KOPT-K1 (cell line): ENCODE measurements around the gene OCIAD2.
"Not testable (repeated sequence)": the region's sequence is repeated elsewhere in the genome, so short reads cannot be mapped to it uniquely, and the experiment has no call there.

ENCODE experiments used
- H3K27ac ChIP-seq: fragments of 200-600 bp; sonication (generic); 2 replicates; pipeline ENCODE4 v1.5.1; 2016; ENCODE audit warnings: antibody characterized with exemption, mild to moderate bottlenecking, low read depth, low read length; ENCODE audit not compliant: poor library complexity, severe bottlenecking
- H3K36me3 ChIP-seq: fragments of 200-600 bp; sonication (generic); 2 replicates; pipeline ENCODE4 v1.5.1; 2017; ENCODE audit warnings: antibody characterized with exemption, mild to moderate bottlenecking, low read length, moderate library complexity; ENCODE audit not compliant: insufficient read depth
- H3K9me3 ChIP-seq: fragments of 200-600 bp; sonication (generic); 2 replicates; pipeline ENCODE4 v1.5.1; 2017; ENCODE audit warnings: antibody characterized with exemption, low read length, mild to moderate bottlenecking; ENCODE audit not compliant: insufficient read depth, poor library complexity, severe bottlenecking

Gene OCIAD2

GRCh38 chr4:48923065-48923464, 16.5 kb upstream of the OCIAD2 start:
- H3K36me3 ChIP-seq, H3K27ac ChIP-seq, H3K9me3 ChIP-seq: not testable (repeated sequence)

- Histone ChIP-seq H3K9me3 (no peaks in the 10 kb centered on the region), H3K27ac (no peak overlapping the region), H3K36me3 (no peaks in the 10 kb centered on the region)
Observed at GRCh38 chr4:48914311-48914710, 7.7 kb upstream of the OCIAD2 start.

DNA sequence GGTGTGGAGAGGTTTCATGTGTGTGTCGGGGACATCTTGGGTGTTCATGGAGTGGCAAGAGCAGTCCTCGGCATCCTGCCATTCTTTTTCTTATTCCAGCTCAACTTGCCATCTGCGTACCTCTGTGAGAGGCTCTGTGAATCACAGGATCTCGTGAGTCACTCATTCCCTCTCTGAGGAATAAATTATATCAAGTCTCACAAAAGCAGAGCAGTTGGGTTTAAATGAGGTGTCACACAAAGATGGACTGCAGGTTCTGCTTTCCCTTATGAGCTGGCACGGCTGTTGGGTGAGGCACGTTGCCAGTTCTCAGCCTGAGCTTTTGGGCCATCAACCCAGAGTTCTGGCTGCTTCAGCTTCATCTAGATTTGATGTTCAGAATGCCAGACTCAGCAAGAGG, 6.8 kb upstream of the OCIAD2 start:
- Histone ChIP-seq H3K27ac (no peak overlapping the region), H3K9me3 (no peaks in the 10 kb centered on the region), H3K36me3 (no peaks in the 10 kb centered on the region)

GRCh38 chr4:48912349-48912748, 5.8 kb upstream of the OCIAD2 start:
- H3K27ac ChIP-seq: no peak overlapping the region
- no peaks in the 10 kb centered on the region for H3K9me3 ChIP-seq
- no peaks in the 10 kb centered on the region for H3K36me3 ChIP-seq

DNA sequence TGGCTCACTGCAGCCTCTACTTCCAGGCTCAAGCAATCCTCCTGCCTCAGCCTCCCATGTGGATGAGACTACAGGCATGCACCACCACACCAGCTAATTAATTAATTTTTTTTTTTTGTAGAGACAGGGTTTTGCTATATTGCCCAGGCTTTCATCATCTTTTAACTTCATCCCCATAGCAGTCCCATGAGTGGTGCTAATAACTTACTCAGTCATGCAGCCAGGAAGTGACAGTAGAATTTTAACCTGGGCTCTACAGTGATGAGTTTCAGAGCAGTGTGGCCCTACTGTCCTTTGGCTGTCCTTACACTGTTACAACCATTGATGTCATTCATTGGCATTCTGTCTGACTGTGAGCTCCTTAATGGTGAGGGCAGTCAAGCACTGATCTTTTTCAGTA, 3.9 kb upstream of the OCIAD2 start:
- no peaks in the 10 kb centered on the region for H3K36me3 ChIP-seq
- no peak overlapping the region for H3K27ac ChIP-seq
- no peaks in the 10 kb centered on the region for H3K9me3 ChIP-seq

DNA sequence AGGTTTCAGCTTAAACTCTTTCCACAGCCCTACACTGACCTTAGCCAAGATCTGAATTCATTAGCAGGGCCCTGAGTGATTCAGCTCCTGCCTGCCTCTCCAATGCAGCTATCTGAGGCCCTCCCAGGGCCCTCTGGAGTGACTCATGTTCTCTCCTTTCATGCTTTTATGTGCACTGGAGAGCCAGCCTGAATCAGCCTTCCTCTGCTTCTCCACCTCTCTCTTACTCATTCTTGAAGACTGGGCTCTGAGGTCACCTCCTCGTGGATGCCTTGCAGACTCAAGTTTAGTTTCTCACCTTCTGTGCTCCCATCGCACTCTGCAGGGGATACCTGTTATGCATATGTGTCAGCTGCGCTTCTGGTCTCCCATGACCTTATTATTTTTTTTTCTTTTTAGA, 3.1 kb upstream of the OCIAD2 start:
- no peak overlapping the region for H3K27ac ChIP-seq
- no peaks in the 10 kb centered on the region for H3K9me3 ChIP-seq
- H3K36me3 ChIP-seq: peaks cover under 1% of the 10 kb centered on the region; the same call in 1 of the 2 replicates

DNA sequence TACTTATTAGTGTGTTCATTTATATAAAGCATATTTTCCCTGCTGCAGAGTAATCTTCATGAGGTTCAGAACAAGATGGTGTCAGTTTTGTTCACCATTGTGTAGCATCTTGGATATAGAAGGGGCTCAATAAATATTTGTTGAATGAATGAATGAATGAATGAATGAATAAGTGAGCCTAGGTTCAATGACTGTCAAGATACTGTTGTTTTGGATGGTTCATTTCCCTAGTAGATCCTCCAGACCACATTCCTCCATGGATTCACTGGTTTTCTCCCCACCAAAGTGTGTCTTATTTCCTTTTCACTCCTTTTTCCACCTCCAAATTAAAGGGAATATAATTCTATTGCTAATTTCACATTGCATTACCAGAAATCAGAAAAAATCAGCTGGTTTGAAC, 2.1 kb upstream of the OCIAD2 start:
- Histone ChIP-seq H3K36me3 (peaks cover 10% of the 10 kb centered on the region), H3K9me3 (no peaks in the 10 kb centered on the region), H3K27ac (no peak overlapping the region)

- Histone ChIP-seq H3K9me3 (no peaks in the 10 kb centered on the region), H3K27ac (no peak overlapping the region)
Observed at GRCh38 chr4:48907706-48908477, 1.3 kb upstream of the OCIAD2 start.

GRCh38 chr4:48905363-48906015, 1.1 kb downstream of the OCIAD2 start:
- Histone ChIP-seq H3K27ac (peak overlapping the region; percentile 78), H3K36me3 (peaks cover 37% of the 10 kb centered on the region), H3K9me3 (no peaks in the 10 kb centered on the region)

More at GRCh38 chr4:48907706-48908477, 1.3 kb upstream of the OCIAD2 start:
- H3K36me3 ChIP-seq: peaks cover 13% of the 10 kb centered on the region

DNA sequence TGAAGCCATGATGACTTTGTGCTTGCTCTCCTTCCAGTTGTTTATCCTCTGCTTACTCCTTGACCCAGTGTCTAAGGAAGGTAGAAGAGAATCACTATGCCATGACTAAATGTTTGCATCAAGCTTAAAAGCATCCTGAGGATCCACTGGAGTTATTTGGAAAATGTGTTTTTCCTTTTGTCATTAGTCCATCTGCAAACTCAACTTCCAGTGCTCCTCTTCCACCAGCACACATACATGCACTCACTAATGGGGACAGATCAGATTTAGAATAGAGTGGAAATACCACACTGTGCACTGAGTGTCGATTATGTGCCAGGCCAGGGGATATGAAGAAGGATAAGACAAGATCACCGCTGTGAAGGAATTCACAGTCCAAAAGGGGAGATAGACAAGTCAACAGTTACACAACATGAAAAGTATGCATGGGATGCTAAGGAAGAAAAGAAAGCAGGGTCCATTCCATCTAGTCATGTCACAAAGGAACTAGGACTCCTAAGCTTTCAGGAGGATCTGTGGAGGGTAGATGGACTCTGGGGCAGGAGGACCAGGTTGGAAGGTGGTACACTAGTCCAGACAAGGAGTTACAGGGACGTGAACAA, 1.9 kb downstream of the OCIAD2 start:
- H3K27ac ChIP-seq: no peak overlapping the region
- H3K36me3 ChIP-seq: peaks cover 46% of the 10 kb centered on the region
- no peaks in the 10 kb centered on the region for H3K9me3 ChIP-seq

DNA sequence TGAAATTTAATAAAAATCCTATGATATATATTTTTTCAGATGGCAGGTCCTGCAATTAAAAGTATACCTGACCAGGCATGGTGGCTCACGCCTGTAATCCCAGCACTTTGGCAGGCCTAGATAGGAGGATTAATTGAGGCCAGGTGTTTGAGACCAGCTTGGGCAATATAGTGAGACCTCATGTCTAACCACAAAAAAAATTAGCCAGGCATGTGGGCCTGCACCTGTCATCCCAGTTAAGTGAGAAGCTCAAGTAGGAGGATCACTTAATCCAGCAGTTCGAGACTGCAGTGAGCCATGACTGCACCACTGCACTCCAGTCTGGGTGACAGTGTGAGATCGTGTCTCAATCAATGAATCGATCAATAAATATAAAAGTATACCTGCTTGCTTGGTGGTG, 2.5 kb downstream of the OCIAD2 start:
- no peak overlapping the region for H3K27ac ChIP-seq

GRCh38 chr4:48902266-48902665, 4.3 kb downstream of the OCIAD2 start:
- Histone ChIP-seq H3K27ac (no peak overlapping the region), H3K9me3 (no peaks in the 10 kb centered on the region), H3K36me3 (peaks cover 69% of the 10 kb centered on the region)

More for the DNA sequence above, 2.5 kb downstream of the OCIAD2 start:
- Histone ChIP-seq H3K9me3 (no peaks in the 10 kb centered on the region), H3K36me3 (peaks cover 51% of the 10 kb centered on the region)

- Histone ChIP-seq H3K9me3 (no peaks in the 10 kb centered on the region), H3K36me3 (peaks cover 80% of the 10 kb centered on the region), H3K27ac (no peak overlapping the region)
Observed at GRCh38 chr4:48901196-48901595, 5.4 kb downstream of the OCIAD2 start.

- Histone ChIP-seq H3K27ac (no peak overlapping the region), H3K9me3 (no peaks in the 10 kb centered on the region), H3K36me3 (peaks cover 92% of the 10 kb centered on the region)
Observed at GRCh38 chr4:48899950-48900349, 6.6 kb downstream of the OCIAD2 start.

GRCh38 chr4:48899432-48899749, 7.2 kb downstream of the OCIAD2 start:
- Histone ChIP-seq H3K9me3 (no peaks in the 10 kb centered on the region), H3K27ac (no peak overlapping the region), H3K36me3 (peaks cover 94% of the 10 kb centered on the region)
